Measurements from ENCODE around the gene VTI1A. TPM values are rescaled to one million over a fixed set of nuclear protein-coding genes. Genes with fewer than 3 reads are reported as not detected.

The VTI1A gene
- total RNA-seq, 1 experiment from 2014 or later = 22.0 TPM

GRCh38 chr10:112593023-112593422 is 146.0 kb downstream of the VTI1A start:
- H3K79me2 ChIP-seq (ENCODE audit: insufficient read depth, low read length) = no peaks in the 10 kb centered on the region
- no peak overlapping the region for H2BK20ac ChIP-seq (ENCODE audit: low read depth, low read length, poor library complexity, severe bottlenecking)
- H3K14ac ChIP-seq (ENCODE audit: insufficient read depth, low read length) = no peak overlapping the region
- no peak overlapping the region for H2BK15ac ChIP-seq (ENCODE audit: low read depth, low read length)
- no CpG with 5 or more reads among the region's 5 CpGs for WGBS (ENCODE audit: extremely low coverage, insufficient read length, low lambda C conversion rate)
- peak overlapping the region in 1 of 3 experiments; percentile 83; a peak in 2 of 7 replicates for H3K27ac Mint-ChIP-seq
- H3K18ac ChIP-seq (ENCODE audit: insufficient read length, low read depth, low read length) = no peak overlapping the region
- no peak overlapping the region for H4K5ac ChIP-seq (ENCODE audit: insufficient read length, low read depth, low read length)
- H2AFZ ChIP-seq (ENCODE audit: low read length) = no peak overlapping the region
- peaks cover 11 to 15% of the 10 kb centered on the region in 2 experiments for H3K4me1 Mint-ChIP-seq
- no peak overlapping the region for H3K56ac ChIP-seq (ENCODE audit: insufficient read length, low read depth, low read length)
- H3T11ph ChIP-seq (ENCODE audit: low read length) = no peak overlapping the region
- H3K23me2 ChIP-seq (ENCODE audit: insufficient read length, low read depth, low read length, poor library complexity, severe bottlenecking) = no peaks in the 10 kb centered on the region
- H3K4ac ChIP-seq (ENCODE audit: low read depth, low read length) = no peak overlapping the region
- peaks cover 2% of the 10 kb centered on the region; the same call in 1 of the 2 replicates for H3K4me1 ChIP-seq (ENCODE audit: insufficient read depth, low read length)
- no peaks in the 10 kb centered on the region for H4K20me1 ChIP-seq (ENCODE audit: control insufficient read depth, insufficient read depth, insufficient read length)
- H3K27me3 ChIP-seq (ENCODE audit: insufficient read depth, low read length) = no peaks in the 10 kb centered on the region
- no peaks in the 10 kb centered on the region for H3K27me3 Mint-ChIP-seq (ENCODE audit: low read depth)
- H3K36me3 Mint-ChIP-seq (ENCODE audit: insufficient read depth in 1 of 3, low read depth in 3 of 3) = peaks cover 0 to 3% (median 0%) of the 10 kb centered on the region in 3 experiments; a peak in 2 of 7 replicates
- H3K9me3 Mint-ChIP-seq = no peaks in the 10 kb centered on the region
- H3K4me3 Mint-ChIP-seq = no peak overlapping the region
- no peak overlapping the region for H2BK120ac ChIP-seq (ENCODE audit: low read depth, low read length, poor library complexity, severe bottlenecking)
- no peak overlapping the region for H4K91ac ChIP-seq (ENCODE audit: insufficient read length, low read depth, low read length)
- DNase-seq = no peak
- H3K9ac ChIP-seq (ENCODE audit: extremely low read depth, insufficient read length, low read length) = no peak overlapping the region
- no peak overlapping the region for H3K4me2 ChIP-seq (ENCODE audit: insufficient read depth, insufficient read length, low read length)
- no peak overlapping the region for H4K8ac ChIP-seq (replicated peaks; ENCODE audit: insufficient read length, low read depth, low read length)
- no peak overlapping the region for H2BK5ac ChIP-seq (ENCODE audit: insufficient read length, low read length)
- H3K27ac ChIP-seq (ENCODE audit: insufficient read length, low read depth, low read length) = no peak overlapping the region
- no peak overlapping the region for H2BK12ac ChIP-seq (ENCODE audit: insufficient read length, low read depth, low read length)
- H3K9me3 ChIP-seq (ENCODE audit: control insufficient read depth, low read depth, low read length) = no peaks in the 10 kb centered on the region
- no peaks in the 10 kb centered on the region for H3K79me1 ChIP-seq (ENCODE audit: insufficient read depth, low read depth, low read length, poor library complexity, severe bottlenecking)
- H3K23ac ChIP-seq (ENCODE audit: insufficient read length, low read depth, low read length) = no peak overlapping the region
- H2AK5ac ChIP-seq (ENCODE audit: insufficient read length, low read length) = no peak overlapping the region
- no peak for TF ChIP-seq CTCF (conservative IDR thresholded peaks at IDR 0.05)

Measured in H9 (cell line).